HL-60 (cell line): ENCODE data around the gene CCDC51.
"Not testable (repeated sequence)": the region's sequence is repeated elsewhere in the genome, so short reads cannot be mapped to it uniquely, and the experiment has no call there.

ENCODE experiments used
- DNase-seq, 2 experiments: peaks; one replicate each; pipeline ENCODE4 v3.0.0-alpha.2; 2010 to 2020; ENCODE audit warnings: low read depth in 1 of 2, low spot score in 1 of 2
- H3K27ac ChIP-seq: fragments of 250-450 bp; sonication (Bioruptor Pico); replicated peaks from 2 replicates; pipeline ENCODE4 v1.5.1; 2020; ENCODE audit warnings: mild to moderate bottlenecking, moderate library complexity
- H3K27me3 ChIP-seq: fragments of 250-450 bp; sonication (Bioruptor Pico); 2 replicates; pipeline ENCODE4 v1.5.1; 2021; ENCODE audit warnings: mild to moderate bottlenecking, moderate library complexity; ENCODE audit not compliant: insufficient read depth, poor library complexity, severe bottlenecking
- H3K4me3 ChIP-seq: replicated peaks from 2 replicates; pipeline ENCODE4 v1.5.1; 2011; ENCODE audit warnings: mild to moderate bottlenecking, control low read depth, low read length; ENCODE audit not compliant: insufficient read depth
- GABPA ChIP-seq: IDR thresholded peaks from 2 replicates; pipeline ENCODE4 v1.6.1; 2012; ENCODE audit warnings: low read depth
- POLR2AphosphoS5 ChIP-seq: IDR thresholded peaks from 2 replicates; pipeline ENCODE4 v1.6.1; 2012; ENCODE audit warnings: low read depth
- SPI1 ChIP-seq: IDR thresholded peaks from 2 replicates; pipeline ENCODE4 v1.6.1; 2012; ENCODE audit warnings: low read depth, mild to moderate bottlenecking, borderline replicate concordance
- TF ChIP-seq, protein P1 (sequence below): IDR thresholded peaks from one replicate; pipeline ENCODE4 v1.5.1; 2011; ENCODE audit warnings: low read length, control low read depth, inconsistent platforms; ENCODE audit not compliant: insufficient read depth
- TF ChIP-seq, protein P2 (sequence below): IDR thresholded peaks from 2 replicates; pipeline ENCODE4 v1.6.1; 2012; ENCODE audit warnings: low read depth; ENCODE audit not compliant: insufficient replicate concordance

CCDC51 gene

DNA sequence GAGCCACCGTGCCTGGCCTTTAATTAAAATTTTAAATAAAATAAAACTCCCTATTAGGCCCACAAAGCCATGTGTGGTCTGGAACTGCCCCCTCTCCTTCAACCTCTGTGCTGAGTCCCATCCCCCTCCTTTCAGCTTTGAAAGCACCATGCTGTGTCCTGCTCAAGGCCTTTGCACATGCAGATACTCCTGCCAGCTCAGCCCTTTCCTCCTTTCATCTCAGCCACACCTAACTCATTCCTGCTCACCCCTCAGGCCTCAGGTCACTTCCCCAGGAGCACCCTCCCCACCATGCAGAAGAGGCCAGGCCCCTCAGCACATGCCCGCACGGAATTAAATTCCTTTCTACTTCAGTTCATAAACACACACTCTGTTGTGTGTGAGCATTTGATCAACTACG, 34.7 kb upstream of the CCDC51 start:
- H3K4me3 ChIP-seq = no peak overlapping the region
- DNase-seq = no peak

DNA sequence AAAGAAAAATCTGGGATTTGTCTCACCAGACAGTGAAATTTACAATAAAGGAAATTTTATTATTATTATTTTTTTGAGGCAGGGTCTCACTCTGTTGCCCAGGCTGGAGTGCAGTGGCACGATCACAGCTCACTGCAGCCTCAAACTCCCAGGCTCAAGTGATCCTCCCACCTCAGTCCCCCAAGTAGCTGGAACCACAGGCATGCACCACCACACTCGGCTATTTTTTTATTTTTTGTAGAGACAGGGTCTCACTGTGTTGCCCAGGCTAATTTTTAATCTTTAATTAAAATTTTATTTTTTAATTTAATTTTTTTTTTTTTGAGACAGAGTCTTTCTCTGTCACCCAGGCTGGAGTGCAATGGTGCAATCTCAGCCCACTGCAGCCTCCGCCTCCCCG, 34.1 kb upstream of the CCDC51 start:
- H3K27me3 ChIP-seq, H3K4me3 ChIP-seq, H3K27ac ChIP-seq, DNase-seq: not testable (repeated sequence)

More for the DNA sequence above, 34.7 kb upstream of the CCDC51 start:
- Histone ChIP-seq H3K27me3 (no peaks in the 10 kb centered on the region), H3K27ac (no peak overlapping the region)
- TF ChIP-seq SPI1 = no peak
- TF ChIP-seq, protein P1, sequence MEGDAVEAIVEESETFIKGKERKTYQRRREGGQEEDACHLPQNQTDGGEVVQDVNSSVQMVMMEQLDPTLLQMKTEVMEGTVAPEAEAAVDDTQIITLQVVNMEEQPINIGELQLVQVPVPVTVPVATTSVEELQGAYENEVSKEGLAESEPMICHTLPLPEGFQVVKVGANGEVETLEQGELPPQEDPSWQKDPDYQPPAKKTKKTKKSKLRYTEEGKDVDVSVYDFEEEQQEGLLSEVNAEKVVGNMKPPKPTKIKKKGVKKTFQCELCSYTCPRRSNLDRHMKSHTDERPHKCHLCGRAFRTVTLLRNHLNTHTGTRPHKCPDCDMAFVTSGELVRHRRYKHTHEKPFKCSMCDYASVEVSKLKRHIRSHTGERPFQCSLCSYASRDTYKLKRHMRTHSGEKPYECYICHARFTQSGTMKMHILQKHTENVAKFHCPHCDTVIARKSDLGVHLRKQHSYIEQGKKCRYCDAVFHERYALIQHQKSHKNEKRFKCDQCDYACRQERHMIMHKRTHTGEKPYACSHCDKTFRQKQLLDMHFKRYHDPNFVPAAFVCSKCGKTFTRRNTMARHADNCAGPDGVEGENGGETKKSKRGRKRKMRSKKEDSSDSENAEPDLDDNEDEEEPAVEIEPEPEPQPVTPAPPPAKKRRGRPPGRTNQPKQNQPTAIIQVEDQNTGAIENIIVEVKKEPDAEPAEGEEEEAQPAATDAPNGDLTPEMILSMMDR = no peak
- TF ChIP-seq, protein P2, sequence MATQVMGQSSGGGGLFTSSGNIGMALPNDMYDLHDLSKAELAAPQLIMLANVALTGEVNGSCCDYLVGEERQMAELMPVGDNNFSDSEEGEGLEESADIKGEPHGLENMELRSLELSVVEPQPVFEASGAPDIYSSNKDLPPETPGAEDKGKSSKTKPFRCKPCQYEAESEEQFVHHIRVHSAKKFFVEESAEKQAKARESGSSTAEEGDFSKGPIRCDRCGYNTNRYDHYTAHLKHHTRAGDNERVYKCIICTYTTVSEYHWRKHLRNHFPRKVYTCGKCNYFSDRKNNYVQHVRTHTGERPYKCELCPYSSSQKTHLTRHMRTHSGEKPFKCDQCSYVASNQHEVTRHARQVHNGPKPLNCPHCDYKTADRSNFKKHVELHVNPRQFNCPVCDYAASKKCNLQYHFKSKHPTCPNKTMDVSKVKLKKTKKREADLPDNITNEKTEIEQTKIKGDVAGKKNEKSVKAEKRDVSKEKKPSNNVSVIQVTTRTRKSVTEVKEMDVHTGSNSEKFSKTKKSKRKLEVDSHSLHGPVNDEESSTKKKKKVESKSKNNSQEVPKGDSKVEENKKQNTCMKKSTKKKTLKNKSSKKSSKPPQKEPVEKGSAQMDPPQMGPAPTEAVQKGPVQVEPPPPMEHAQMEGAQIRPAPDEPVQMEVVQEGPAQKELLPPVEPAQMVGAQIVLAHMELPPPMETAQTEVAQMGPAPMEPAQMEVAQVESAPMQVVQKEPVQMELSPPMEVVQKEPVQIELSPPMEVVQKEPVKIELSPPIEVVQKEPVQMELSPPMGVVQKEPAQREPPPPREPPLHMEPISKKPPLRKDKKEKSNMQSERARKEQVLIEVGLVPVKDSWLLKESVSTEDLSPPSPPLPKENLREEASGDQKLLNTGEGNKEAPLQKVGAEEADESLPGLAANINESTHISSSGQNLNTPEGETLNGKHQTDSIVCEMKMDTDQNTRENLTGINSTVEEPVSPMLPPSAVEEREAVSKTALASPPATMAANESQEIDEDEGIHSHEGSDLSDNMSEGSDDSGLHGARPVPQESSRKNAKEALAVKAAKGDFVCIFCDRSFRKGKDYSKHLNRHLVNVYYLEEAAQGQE = no peak
- TF ChIP-seq POLR2AphosphoS5 = no peak
- no peak for TF ChIP-seq GABPA

DNA sequence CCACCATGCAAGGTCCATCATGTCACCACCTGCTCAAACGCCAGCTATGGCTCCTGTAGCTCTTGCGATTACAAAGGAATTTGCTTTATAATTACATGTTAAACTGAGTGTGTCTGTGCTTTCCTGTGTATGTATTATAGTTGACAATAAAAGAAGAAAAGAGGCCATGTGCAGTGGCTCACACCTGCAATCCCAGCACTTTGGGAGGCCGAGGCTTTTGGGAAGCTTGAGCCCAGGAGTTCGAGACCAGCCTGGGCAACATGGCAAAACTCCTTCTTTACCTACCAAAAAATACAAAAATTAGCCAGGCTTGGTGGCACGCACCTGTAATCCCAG, 33.7 kb upstream of the CCDC51 start:
- Histone ChIP-seq H3K4me3 (no peak overlapping the region; the same call in 1 of the 2 replicates), H3K27ac (peak overlapping the region; percentile 82), H3K27me3 (no peaks in the 10 kb centered on the region)
- TF ChIP-seq, protein P1 = no peak
- TF ChIP-seq POLR2AphosphoS5 = no peak
- TF ChIP-seq, protein P2 = no peak
- TF ChIP-seq GABPA = no peak
- TF ChIP-seq SPI1 = no peak
- no peak for DNase-seq

DNA sequence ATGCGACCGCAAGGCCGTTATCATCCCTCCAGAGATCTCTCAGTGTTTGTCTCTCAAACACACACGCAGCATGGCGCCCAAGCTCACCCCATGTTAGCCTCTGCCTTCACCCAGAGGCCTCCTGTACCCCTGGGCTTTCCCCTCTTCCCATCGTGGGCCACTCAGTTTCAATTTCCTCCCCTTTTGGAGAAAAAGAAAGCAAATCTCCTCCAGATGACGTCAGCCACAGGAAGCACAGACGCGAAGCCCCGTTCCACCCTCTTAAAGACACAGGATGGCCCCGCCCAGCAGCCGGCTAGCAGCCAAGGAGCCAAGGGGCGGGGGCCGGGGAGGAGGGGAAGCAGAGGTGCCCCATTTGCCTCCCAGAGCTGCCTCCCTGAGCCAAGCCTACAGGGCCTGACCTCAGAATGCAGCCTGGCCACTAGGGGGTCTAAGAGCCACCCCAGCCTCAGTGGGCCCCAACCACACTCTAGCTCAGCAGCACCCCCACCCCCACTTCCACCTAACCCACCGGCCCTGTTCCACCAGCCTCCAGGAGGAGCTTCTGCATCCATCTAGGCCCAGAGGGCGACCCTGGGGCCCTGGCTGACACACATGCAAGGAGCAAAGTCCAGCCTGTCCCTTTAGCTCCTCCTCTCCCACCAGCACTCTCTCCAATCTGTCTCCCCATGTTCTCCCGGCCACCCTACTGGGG, 33.2 kb upstream of the CCDC51 start:
- Histone ChIP-seq H3K27me3 (no peaks in the 10 kb centered on the region), H3K27ac (peak overlapping the region; percentile 82), H3K4me3 (peak overlapping the region; percentile 76)
- TF ChIP-seq SPI1 (no peak), POLR2AphosphoS5 (peak; percentile 81), GABPA (peak; percentile 2; the same call in 1 of the 2 replicates)
- TF ChIP-seq, protein P2 = no peak
- TF ChIP-seq, protein P1 = peak; percentile 12
- DNase-seq = peak; percentile 90 to 96
